Progenitor cell of endocrine pancreas (in vitro differentiated cells): ENCODE measurements around the gene BRD3OS. TPM values are rescaled to one million over a fixed set of nuclear protein-coding genes. Genes with fewer than 3 reads are reported as not detected.

ENCODE experiments used
- DNase-seq: peaks from one replicate; pipeline ENCODE4 v3.0.0; 2021; ENCODE audit warnings: low spot score; ENCODE audit not compliant: unreplicated experiment
- H3K27ac Mint-ChIP-seq: 2 replicates; pipeline ENCODE4 v1.8.0; 2021; ENCODE audit warnings: mild to moderate bottlenecking, moderate library complexity, mixed read lengths
- H3K27me3 Mint-ChIP-seq: 2 replicates; pipeline ENCODE4 v1.8.0; 2021; ENCODE audit warnings: mixed read lengths
- H3K36me3 Mint-ChIP-seq: 2 replicates; pipeline ENCODE4 v1.8.0; 2022; ENCODE audit warnings: mixed read lengths; ENCODE audit not compliant: insufficient read depth
- H3K4me1 Mint-ChIP-seq: 2 replicates; pipeline ENCODE4 v1.8.0; 2021; ENCODE audit warnings: low read depth, mixed read lengths
- H3K4me3 Mint-ChIP-seq: 2 replicates; pipeline ENCODE4 v1.8.0; 2021; ENCODE audit warnings: low read depth, mild to moderate bottlenecking, moderate library complexity, mixed read lengths
- H3K9me3 Mint-ChIP-seq: 2 replicates; pipeline ENCODE4 v1.8.0; 2021; ENCODE audit warnings: low read depth, mixed read lengths
- CTCF ChIP-seq: fragments of 200-600 bp; sonication (generic); IDR thresholded peaks from one replicate; pipeline ENCODE4 v1.5.0; 2021; ENCODE audit warnings: antibody characterized with exemption, mild to moderate bottlenecking; ENCODE audit not compliant: unreplicated experiment
- total RNA-seq: library from RNA; stranded (reverse); gene quantifications from 2 replicates; pipeline ENCODE4 v1.2.1, GENCODE V29; 2021

The BRD3OS gene
- total RNA-seq, 1 donor from 2014 or later = 28.0 TPM

GRCh38 chr9:134026581-134026980 is 1.3 kb downstream of the BRD3OS start:
- Mint-ChIP-seq H3K4me3 (peak overlapping the region; percentile 73), H3K27ac (no peak overlapping the region), H3K36me3 (peaks cover 4% of the 10 kb centered on the region), H3K4me1 (no peaks in the 10 kb centered on the region), H3K27me3 (no peaks in the 10 kb centered on the region), H3K9me3 (no peaks in the 10 kb centered on the region)
- no peak for TF ChIP-seq CTCF
- DNase-seq = no peak

GRCh38 chr9:134026981-134027380 is 1.7 kb downstream of the BRD3OS start:
- no peak for DNase-seq
- Mint-ChIP-seq H3K27me3 (no peaks in the 10 kb centered on the region), H3K4me1 (no peaks in the 10 kb centered on the region), H3K27ac (peak overlapping the region; percentile 15), H3K4me3 (peak overlapping the region; percentile 57), H3K9me3 (no peaks in the 10 kb centered on the region), H3K36me3 (peaks cover 4% of the 10 kb centered on the region)
- TF ChIP-seq CTCF = no peak

- Mint-ChIP-seq H3K9me3 (no peaks in the 10 kb centered on the region), H3K4me1 (no peaks in the 10 kb centered on the region), H3K36me3 (peaks cover 4% of the 10 kb centered on the region), H3K4me3 (peak overlapping the region; percentile 57), H3K27ac (no peak overlapping the region), H3K27me3 (no peaks in the 10 kb centered on the region)
- no peak for TF ChIP-seq CTCF
- no peak for DNase-seq
Measured at GRCh38 chr9:134027561-134027960, 2.3 kb downstream of the BRD3OS start.

GRCh38 chr9:134028076-134028475 is 2.8 kb downstream of the BRD3OS start:
- no peak for DNase-seq
- Mint-ChIP-seq H3K27ac (peak overlapping the region; percentile 22), H3K36me3 (peaks cover 8% of the 10 kb centered on the region), H3K9me3 (no peaks in the 10 kb centered on the region), H3K27me3 (no peaks in the 10 kb centered on the region), H3K4me3 (peak overlapping the region; percentile 3), H3K4me1 (no peaks in the 10 kb centered on the region)
- no peak for TF ChIP-seq CTCF

GRCh38 chr9:134028575-134029247 is 3.4 kb downstream of the BRD3OS start:
- no peak for DNase-seq
- no peak for TF ChIP-seq CTCF
- H3K9me3 Mint-ChIP-seq = no peaks in the 10 kb centered on the region
- H3K4me3 Mint-ChIP-seq = no peak overlapping the region
- H3K4me1 Mint-ChIP-seq = no peaks in the 10 kb centered on the region
- H3K27ac Mint-ChIP-seq = peak overlapping the region; percentile 73
- H3K36me3 Mint-ChIP-seq = peaks cover 14% of the 10 kb centered on the region
- H3K27me3 Mint-ChIP-seq = no peaks in the 10 kb centered on the region
